HG03135 (cell line): ENCODE data around the gene EFCAB8.

ENCODE experiments used
- ATAC-seq: cut with Tn5 transposase; IDR thresholded peaks from one replicate; pipeline ENCODE4 v1.9.1; 2021; ENCODE audit warnings: mild to moderate bottlenecking, moderate library complexity; ENCODE audit not compliant: unreplicated experiment

The EFCAB8 gene, protein sequence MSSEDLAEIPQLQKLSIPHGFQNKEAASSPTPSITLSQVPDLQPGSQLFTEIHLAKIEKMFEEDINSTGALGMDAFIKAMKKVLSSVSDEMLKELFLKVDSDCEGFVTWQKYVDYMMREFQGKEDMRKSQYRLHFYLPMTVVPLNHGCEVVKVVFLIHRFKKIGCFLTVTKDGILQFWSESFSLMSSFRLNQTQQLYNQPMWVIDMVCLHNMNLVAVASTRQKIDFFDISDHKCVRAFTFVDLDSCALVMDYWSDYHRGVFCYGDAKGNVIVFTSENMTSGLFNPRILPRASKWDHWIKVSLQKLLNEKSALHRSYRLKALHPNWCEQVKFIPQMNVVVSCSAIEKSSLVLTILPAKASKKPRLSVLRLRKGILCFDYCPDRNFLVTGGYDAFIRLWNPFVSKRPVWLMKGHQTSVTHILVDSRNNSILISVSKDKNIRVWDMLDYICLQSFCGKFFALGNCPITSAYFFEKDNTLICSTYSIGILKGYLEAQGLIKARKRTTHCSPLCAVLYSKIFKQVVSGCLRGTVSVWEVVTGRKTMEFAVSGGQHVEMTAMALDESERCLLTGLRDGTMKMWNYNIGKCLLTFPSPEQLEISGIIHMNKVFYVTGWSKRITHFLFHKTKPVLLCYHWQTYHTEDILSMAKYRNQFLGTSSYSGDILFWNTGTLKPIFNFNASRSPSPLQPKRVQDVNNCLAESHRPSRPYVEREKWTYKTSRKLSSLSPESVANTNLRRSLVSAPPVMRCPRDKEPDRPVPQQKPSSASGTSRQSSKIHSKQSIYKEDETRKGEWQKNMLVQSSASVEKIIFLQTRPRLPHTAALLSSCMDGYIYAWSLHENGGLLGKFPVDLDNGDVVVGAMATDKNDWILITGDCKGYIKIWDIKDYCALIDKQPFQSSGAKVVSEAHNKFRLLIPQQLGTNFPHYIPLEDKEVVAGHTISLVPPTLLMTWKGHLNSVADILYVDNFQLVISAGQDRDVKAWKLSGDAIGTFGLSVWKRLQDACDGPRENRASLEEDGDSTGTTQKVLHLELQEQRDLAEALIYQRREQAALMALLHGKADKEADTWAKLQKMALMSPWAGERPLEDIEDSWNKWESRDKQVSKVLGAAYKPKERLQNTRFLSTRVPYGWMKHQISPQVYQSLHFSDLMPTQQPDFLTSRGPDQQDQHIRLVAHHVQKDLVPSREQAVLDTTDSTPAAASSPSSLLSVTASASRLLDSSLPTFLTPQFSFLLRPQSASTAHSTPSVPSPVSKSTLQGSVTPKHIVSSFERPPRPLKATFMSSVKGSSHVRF

DNA sequence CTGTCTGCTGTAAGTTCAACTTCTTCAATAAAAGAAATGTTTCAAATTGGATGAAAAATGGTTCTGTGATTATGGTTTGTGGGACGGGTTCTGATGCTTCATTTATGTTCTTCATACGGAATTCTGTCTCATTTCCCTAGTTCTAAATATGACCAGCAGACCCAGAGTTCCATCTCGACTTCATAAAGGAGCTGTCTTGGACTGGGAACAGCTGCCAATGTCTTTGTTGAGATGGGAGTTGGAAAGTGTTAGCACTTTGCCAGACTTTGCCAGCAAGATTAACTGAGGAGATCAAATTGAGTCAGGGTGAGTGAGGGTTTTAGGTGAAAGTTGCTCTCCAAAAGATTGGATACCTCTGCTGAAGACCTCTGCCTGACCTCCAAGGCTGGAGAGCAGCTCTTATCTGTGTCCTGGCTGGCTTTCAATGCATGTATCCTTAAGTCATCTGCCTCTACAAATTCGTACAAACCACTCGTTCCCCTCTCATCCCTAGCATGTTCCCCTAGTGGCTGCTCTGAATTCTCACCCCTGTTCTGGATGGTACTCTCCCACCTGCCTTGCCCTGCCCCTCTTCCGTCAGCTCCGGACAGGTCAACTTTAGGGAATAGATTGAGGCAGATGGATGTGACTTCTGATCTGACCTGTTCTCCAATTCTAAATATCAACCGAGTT, at the start of gene EFCAB8:
EFCAB8 (plus strand) TSS at position 223 of the 672 bp plus-strand sequence. CDS start 4,870 bp downstream, outside the sequence.
- ATAC-seq = no peak

DNA sequence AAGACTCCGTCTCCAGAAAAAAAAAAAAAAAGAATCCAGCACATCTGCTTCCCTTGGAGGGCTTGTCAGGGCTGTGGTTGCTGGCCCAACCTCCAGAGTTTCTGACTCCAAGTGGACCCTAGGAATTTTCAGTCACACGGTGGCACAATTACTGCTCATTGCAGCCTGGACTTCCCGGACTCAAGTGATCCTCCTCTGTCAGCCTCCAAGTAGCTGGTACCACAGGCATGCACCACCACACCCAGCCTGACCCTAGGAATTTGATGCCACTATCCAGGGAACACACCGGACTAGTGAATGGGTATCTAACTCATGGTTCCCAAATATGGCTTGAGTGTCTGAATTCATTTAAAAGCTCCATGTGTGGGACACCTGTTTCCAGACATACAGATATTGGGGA, 48.8 kb upstream of the EFCAB8 start:
- no peak for ATAC-seq

DNA sequence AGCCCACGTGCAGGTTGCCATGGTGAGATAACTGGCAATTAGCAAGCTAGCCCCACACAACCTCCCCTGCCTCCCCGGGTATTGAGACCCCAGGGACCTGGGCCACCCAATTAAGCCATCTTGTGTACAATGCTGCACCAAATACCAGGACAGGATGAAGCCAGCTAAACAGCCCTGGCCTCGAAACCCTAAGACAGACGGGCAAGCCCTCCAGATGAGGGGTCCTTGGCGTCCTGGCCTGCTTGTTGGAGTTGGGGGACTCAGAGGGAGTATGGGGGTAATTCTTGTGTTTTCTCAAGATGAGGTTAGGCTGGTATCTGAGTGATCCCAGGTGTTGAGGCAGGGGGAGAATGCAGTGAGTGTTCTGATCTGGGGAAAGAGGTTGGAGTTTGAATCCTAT, 47.8 kb upstream of the EFCAB8 start:
- no peak for ATAC-seq

DNA sequence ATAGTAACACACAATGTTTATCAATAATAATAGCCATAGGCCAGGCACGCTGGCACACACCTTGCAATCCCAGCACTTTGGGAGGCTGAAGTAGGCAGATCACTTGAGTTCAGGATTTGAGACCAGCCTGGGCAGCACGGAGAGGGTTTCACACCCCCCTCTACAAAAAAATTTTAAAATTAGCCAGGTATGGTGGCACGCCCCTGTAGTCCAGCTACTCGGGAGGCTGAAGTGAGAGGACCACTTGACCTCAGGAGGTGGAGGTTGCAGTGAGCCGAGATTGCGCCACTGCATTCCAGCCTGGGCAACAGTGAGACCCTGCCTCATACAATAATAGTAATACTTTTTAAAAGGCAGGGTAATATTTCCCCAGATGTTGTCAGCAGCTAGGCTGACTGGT, 46.8 kb upstream of the EFCAB8 start:
- no peak for ATAC-seq

DNA sequence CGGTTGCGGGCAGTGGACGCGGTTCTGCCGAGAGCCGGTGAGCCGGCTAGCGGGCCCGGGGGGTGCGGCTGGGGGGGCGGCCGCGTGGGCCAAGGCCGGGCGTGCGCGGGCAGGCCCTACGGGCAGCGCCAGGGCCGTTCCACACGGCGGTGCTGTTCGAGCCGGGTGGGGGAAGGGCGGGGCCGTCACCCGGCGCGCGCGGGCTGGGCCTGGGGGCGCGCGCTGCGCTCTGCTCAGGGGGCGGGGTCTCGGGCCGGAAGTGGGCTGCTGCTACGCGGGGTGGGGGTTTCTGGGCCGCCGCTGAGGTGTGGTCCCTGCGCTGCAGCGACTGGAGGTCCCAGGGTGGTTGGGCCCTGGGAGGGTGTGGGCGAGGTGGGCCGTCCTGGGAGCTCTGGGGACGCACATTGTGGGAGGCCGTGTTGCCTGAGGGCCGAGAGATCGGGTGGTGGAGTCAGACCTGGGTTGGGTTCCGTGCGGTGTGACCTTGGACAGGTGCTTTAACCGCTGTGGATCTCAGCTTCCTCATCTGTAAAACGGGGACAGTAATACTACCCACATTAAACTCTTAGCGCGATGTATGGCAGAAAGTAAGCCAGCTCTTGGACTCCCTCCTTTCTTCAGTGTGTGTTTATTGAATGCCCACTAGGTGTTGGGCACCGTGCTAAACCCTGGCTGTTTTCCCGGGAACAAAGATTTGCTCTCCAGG, 38.6 kb upstream of the EFCAB8 start:
- ATAC-seq = peak; percentile 65

DNA sequence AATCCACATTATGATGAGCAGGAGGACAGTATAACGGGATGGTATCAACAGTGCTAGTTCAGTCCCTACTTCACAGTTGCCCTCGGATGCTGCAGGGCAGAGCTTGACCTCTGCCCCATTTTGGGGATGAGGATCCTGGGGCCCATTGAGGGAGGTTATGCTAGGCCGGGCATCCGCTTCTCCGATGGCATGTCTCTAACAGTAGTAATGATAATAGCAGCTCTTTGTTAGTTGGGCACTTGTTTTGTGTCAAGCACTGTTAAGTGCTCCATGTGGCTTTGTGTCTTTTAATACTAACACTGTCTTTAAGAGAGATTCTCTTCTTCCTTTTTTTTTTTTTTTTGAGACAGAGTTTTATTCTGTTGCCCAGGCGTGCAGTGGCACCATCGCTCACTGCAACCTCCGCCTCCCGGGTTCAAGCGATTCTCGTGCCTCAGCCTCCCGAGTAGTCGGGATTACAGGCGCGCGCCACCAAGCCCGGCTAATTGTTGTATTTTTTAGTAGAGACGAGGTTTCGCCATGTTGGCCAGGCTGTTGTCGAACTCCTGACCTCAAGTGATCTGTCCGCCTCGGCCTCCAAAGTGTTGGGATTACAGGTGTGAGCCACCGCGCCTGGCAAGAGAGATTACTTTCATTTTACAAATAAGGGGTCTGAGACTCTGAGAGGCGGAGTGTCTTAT, 37.9 kb upstream of the EFCAB8 start:
- no peak for ATAC-seq

DNA sequence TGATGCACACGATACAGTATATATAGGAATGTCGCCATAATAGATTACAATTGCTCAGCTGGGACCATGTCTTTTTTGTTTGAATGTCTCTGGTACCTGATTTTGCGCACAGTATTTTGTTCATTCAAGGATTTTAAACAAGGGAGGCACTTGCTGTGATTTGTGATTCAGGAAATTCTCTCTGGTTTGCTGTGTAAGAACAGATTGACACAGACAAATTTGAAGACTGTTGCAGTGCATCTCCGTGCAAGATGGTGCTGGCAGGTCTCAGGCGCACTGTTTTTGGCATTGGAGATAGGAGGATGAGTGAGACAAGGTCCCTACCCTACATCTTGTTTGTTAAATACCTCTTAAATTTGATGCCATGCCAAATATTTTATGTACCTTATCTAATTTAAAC, 36.5 kb upstream of the EFCAB8 start:
- no peak for ATAC-seq

DNA sequence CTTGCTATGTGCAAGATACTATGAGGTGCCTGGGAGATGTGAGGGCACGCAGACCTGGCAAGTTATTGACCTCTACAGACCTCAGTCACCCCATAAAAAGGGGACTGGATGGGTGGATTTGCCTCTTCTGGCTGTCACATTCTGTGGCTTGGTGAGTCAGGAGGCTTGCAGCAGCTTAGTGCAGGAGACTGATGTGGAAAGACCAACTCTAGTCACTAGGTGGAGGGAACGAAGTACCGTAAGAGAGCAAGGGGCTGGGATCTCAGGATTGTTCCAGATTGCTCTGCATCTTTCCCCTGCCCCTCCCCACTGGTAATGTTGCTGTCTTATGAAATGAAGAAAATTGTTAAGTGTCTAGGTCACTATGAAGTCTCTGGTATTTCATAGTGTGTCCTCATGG, 35.6 kb upstream of the EFCAB8 start:
- no peak for ATAC-seq

DNA sequence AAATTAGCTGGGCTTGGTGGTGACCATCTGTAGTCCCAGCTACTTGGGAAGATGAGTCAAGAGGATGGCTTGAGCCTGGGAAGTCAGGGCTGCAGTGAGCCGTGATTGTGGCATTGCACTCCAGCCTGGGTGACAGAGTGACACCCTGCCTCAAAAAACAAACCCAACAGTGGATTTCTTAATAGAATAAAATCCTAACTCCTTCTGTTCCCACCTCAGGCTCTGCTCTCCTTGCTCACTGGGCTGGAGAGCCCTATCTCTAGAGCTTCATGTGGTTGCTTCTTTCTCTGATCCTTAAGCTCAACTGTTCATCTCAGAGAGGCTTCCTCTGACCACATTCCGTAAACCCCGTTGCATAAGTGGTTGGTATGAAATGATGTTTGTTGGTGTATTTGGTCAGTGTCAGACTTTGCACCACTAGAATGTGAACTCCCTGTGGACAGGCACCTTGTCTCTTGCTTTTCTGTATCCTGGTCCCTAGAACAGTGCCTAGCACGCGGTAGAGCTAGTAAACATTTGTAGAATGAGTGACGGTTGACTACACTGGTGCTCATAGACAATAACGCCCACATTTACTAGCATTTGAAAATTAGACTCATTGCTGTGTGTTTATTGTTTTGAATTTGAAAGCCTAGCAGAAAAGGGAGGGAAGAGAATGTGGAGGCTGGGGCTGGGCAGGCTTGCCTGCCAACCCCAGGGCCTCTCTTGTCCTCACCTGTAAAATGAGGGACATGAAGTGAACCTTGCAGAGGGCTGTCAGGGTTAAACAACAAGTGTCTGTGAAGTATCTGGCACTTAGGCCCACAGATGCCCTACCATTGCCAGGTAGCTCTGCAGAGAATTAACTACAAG, 34.8 kb upstream of the EFCAB8 start:
- no peak for ATAC-seq

DNA sequence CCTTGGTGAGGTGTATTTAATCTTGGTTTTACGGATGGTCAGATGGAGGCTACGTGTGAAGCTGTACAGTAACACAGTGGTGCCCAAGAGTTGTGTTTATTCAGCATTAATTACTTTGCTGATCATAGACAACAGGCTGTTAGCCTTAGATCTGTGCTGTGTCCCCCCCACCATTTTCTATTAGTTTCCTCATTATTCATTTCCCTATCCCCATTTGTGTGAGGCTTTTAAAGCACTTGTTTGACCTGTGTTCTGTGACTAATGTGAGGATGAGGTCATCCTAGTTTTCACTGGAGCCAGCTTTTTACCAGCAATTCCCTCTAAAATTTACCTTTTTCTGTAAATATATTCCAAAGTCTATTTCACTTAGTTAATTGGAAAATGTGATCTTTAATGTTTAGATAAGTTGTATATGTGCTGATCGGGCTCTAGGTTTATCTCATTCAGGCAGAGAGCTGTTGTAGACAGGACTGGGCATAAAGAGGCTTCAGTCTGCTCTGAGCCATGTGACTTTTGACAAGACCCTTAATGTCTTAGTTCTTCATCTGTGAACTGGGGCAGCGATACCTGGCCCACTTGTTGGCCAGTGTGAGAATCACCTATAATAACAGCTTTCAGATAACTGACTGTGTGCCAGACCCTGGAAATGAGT, 30.6 kb upstream of the EFCAB8 start:
- no peak for ATAC-seq

DNA sequence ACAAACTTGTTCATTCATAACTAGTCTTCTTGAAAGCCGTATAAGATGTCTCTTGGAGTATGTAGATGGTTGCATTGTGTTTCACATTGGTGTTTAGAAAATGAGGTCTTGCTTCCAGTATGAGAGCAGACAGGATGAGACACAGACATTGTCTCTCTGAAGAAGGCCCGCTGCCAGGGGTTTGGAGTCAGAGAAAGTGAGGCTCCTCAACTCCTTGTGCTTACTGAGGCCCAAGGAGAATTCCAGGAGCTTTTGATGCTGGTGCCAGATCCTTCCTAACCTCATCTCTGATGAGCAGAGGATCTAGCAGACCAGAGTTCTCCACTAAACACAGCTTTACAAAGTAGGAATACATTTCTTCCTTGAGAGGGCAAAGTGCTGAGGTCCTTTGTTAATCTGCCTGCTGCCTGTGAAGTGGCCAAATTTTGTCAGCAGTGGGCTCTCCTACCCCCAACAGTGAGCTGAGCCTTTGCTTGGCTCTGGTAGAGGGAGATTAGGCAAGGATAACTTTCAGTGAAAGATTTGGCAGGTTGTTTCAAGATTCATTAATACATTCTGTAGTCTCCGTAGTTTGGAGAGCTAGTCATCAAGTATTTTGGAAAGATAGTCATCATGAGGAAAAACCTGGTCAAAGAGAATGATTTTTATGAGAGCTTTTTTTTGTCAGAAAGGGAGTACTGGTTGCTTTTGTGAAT, 29.3 kb upstream of the EFCAB8 start:
- ATAC-seq = no peak

DNA sequence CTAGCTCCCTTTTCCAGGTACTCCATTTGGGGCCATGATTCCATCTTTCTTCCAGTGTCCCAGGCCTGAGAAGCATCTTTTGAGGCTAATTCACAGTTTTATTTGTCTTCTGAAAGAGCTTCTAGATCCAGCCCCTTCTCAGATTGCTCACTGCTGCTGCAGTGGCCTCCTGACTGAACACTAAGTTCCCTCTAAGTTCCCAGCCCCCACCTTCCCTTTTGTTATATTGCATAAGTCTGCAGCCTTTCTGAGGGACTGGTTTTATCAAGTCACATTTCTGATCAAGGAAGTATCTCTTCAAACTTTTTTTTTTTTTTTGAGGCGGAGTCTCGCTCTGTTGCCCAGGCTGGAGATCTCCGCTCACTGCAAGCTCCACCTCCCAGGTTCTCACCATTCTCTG, 28.3 kb upstream of the EFCAB8 start:
- ATAC-seq = no peak

DNA sequence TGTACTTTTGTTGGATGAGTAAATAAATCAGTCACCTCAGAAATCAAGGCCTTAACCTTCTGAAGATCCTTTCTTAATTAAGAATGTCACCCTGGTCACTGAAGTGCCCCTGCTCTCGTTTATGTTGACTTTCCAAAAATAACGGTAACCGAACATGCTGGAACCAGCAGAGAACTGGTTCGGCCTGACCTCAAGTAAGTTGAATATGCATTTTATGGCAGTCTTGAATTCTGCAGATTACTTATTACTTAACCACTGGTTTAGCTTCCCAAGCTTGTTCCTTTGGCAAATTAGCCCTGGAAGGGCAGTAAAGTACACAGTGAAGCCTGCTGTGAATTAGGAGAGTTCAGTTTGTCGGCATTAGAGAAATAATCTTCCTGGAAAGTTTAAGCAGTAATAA, 26.7 kb upstream of the EFCAB8 start:
- ATAC-seq = no peak

DNA sequence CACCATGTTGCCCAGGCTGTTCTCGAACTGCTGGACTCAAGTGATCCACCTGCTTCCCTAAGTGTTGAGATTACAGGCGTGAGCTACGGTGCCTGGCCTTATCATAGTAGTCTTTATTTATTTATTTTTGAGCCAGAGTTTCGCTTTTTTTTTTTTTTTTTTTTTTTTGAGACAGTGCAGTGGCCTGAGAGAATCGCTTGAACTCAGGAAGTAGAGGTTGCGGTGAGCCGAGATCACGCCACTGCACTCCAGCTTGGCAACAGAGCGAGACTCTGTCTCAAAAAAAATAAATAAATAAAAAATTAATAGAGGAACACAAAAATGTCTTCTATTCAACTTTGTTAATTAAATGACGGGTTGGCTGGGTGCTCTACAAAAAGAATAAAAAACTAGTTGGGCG, 26.1 kb upstream of the EFCAB8 start:
- ATAC-seq = no peak

DNA sequence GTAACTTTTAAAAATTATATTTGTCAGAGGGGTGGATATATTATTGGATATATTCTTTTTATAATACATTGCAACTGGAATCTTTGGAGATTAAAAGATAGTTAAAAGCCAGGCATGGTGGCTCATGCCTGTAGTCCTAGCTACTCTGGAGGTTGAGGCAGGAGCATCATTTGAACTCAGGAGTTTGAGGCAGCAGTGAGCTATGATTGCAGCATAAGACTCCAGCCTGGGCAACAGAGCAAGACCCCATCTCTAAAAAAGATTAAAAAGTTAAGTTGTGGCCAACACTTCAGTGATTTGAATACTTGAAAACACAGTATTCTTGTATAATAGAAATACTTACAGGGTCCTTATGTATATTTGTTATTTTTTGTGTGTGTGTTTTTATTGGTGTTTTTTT, 23.8 kb upstream of the EFCAB8 start:
- no peak for ATAC-seq

DNA sequence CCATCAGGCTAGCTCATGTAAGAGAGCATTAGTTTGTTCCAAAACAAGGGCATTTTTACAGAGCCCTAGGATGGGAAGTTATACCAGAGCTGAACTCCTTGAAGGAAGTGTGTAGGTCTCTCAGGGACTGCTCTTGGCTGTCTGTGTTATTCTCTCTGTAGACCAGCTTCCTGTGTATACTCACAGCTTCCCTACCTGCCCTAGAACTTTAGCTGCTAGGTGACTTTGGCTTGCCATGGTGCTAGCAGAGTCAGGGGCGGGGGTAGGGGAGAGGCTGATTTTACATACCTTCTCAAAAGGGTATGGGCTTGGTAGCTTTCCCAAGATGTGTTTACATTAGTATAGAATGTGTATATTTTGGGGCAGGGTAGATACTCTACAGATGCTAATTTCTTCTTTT, 21.6 kb upstream of the EFCAB8 start:
- ATAC-seq = no peak

DNA sequence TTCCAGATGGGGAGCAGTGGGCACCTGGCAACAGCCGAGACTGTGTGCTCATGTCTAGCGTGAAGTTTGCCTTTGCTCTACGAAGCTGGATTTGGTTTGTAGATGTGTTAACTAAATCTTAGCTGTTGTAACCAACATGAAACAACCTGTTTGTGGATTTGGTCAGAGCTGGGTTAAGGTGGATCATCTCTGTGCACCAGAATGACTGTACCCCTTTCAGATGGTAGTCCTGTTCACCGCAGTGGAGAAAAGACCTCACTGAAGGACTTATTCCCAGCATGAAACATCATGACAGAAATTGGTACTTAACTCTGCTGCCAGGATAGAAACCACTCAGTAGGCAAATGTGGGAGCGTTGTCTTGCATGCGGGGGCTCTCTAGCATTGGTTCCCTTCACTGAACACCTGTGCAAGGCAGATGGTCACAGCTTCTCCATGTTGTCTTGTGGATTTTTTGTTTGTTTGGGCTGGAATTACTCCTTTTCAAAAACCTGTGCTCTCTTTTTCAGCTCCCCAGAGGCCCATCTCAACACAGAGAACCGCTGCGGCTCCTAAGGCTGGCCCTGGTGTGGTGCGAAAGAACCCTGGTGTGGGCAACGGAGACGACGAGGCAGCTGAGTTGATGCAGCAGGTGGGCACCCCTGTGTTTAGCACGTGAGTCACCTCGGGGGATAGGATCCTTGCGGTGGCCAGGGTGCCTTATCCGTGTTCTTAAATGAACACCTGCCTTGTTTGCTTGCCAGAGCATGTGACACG, 19.3 kb upstream of the EFCAB8 start:
- ATAC-seq = no peak
